22Rv1 (cell line): ENCODE data around the gene TMEM88.

ENCODE experiments used
- ZFX ChIP-seq: fragments of 450-650 bp; IDR thresholded peaks from 2 replicates; pipeline ENCODE4 v1.6.1; 2017; ENCODE audit warnings: antibody characterized with exemption, borderline replicate concordance
- TF ChIP-seq, protein P1 (sequence below): fragments of 450-650 bp; IDR thresholded peaks from 2 replicates; pipeline ENCODE4 v1.5.1; 2017; ENCODE audit warnings: mild to moderate bottlenecking

DNA sequence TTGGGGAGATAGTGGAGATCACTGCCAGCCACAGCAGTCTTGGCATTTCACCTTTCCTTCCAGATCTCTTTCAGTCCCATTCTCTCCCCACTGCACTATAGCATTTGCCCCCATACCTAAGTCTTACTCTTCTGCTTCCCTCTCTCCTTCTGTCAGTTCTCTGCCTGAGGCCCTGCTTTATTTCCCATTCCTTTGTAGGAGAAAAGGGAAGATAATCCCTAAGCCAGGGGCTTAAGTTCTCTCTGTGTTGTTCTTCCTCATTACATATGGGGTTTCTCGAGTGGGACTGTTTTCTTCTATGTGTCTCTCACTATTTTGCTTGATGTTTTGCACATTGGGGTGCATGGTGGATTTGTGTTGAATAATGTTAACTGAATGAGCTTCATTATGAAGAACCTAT, 14.4 kb upstream of the TMEM88 start:
- TF ChIP-seq, protein P1, sequence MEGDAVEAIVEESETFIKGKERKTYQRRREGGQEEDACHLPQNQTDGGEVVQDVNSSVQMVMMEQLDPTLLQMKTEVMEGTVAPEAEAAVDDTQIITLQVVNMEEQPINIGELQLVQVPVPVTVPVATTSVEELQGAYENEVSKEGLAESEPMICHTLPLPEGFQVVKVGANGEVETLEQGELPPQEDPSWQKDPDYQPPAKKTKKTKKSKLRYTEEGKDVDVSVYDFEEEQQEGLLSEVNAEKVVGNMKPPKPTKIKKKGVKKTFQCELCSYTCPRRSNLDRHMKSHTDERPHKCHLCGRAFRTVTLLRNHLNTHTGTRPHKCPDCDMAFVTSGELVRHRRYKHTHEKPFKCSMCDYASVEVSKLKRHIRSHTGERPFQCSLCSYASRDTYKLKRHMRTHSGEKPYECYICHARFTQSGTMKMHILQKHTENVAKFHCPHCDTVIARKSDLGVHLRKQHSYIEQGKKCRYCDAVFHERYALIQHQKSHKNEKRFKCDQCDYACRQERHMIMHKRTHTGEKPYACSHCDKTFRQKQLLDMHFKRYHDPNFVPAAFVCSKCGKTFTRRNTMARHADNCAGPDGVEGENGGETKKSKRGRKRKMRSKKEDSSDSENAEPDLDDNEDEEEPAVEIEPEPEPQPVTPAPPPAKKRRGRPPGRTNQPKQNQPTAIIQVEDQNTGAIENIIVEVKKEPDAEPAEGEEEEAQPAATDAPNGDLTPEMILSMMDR: no peak
- TF ChIP-seq ZFX: no peak
